Skeletal muscle satellite cell (primary cell): Measurements from ENCODE around the gene TAX1BP1. TPM values are rescaled to one million over a fixed set of nuclear protein-coding genes. Genes with fewer than 3 reads are reported as not detected.

Experiments
- H3K27me3 ChIP-seq: 2 replicates; pipeline ENCODE4 v1.7.0; 2013; ENCODE audit warnings: low read length; ENCODE audit not compliant: control insufficient read depth, insufficient read depth
- H3K36me3 ChIP-seq: 2 replicates; pipeline ENCODE4 v1.7.0; 2013; ENCODE audit warnings: mild to moderate bottlenecking, control low read depth, low read length; ENCODE audit not compliant: insufficient read depth
- H3K4me1 ChIP-seq: 2 replicates; pipeline ENCODE4 v1.7.0; 2013; ENCODE audit warnings: low read length; ENCODE audit not compliant: control insufficient read depth, insufficient read depth
- H3K4me2 ChIP-seq: 2 replicates; pipeline ENCODE4 v1.7.0; 2013; ENCODE audit warnings: mild to moderate bottlenecking, low read length
- H3K4me3 ChIP-seq: 2 replicates; pipeline ENCODE4 v1.7.0; 2013; ENCODE audit warnings: low read length
- H3K9ac ChIP-seq: 2 replicates; pipeline ENCODE4 v1.7.0; 2013; ENCODE audit warnings: mild to moderate bottlenecking, low read depth, low read length, moderate library complexity
- H3K9me3 ChIP-seq: replicated peaks from 2 replicates; pipeline ENCODE4 v1.7.0; 2013; ENCODE audit warnings: mild to moderate bottlenecking, control low read depth, low read length
- total RNA-seq: library from RNA; depleted of rRNA; stranded (reverse); fragments of >200 nt; gene quantifications from 2 replicates; pipeline ENCODE4 v1.2.3, GENCODE V29; 2012; rRNA removed

The TAX1BP1 gene
- 44.3 and 45.6 TPM in 2 replicates for total RNA-seq

DNA sequence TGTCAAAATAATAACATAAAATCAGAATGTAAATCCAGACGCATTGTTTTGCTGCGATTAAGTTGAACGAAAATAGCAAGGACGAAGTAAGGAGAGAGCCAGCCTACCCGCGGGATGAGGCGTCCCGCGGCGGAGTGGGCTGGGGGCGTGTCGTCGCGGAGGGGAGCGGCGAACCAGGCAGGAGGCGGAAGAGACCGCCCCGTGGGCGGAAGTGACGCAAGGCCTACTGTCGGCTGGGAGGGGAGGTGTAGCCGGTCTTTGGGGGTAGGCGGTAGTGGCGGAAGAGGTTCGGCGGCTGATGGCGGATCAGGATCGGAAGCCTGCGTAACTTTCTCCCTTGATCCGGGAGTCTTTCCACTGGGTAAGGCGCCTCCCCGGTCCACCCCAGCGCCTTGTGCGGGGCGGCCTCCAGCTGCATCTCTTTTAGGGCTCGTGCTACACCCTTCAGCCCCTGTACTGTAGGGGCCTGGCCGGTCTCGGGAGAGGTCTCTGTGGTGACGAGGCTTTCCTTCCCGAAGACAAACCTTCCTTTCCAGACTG is at the start of gene TAX1BP1:
TAX1BP1 (plus strand) TSS at position 254 of the 540 bp plus-strand sequence. CDS start 8,363 bp downstream, outside the sequence.
- no peaks in the 10 kb centered on the region for H3K27me3 ChIP-seq
- peaks cover 12% of the 10 kb centered on the region for H3K4me1 ChIP-seq
- H3K36me3 ChIP-seq, result no peaks in the 10 kb centered on the region
- peak within 1 kb of the TSS; percentile 81 for H3K4me2 ChIP-seq
- H3K9ac ChIP-seq, result peak within 1 kb of the TSS; percentile 98
- H3K9me3 ChIP-seq, result no peaks in the 10 kb centered on the region
- H3K4me3 ChIP-seq, result peak within 1 kb of the TSS; percentile 89

DNA sequence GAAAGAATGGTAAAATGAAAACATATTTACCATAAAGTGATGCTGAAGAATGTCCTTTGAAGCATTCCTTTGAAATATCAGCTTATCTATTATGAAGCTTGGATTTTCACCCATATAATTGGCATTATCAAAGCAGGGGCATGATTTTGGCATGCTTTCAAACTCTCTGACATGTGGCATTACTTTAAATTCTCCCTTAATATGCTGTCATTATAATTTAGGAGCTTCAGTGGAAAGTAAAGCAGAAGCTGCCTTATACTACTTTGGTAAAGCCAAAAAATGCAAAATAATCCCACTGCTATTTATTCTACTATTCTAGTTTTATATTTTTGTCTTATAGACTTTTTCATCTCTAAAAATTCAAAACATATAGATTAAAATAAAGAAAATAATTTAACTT is 49.3 kb upstream of the TAX1BP1 start:
- Histone ChIP-seq H3K4me1 (peaks cover 3% of the 10 kb centered on the region), H3K9ac (no peak overlapping the region), H3K36me3 (no peaks in the 10 kb centered on the region), H3K4me3 (no peak overlapping the region), H3K4me2 (no peak overlapping the region), H3K27me3 (no peaks in the 10 kb centered on the region), H3K9me3 (no peaks in the 10 kb centered on the region)

DNA sequence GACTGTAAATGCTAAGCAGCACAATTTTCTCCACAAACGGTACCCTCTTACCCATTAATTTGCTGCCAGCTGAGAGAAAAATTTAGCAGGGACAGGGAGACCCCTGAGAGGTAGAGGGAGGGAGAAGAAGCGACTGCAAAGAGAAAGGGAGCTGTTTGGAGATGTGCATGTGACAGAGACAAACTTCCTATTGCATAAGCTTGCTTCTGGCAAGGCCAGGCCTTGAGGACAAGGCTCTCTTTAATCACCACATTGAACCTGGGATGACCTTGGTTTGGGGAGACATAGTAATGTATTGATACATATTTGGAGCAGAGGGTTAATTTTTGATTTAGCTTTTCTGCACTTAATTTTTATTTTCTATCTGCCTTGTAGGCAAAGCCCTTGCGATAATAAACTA is 46.2 kb upstream of the TAX1BP1 start:
- Histone ChIP-seq H3K9me3 (no peaks in the 10 kb centered on the region), H3K36me3 (no peaks in the 10 kb centered on the region), H3K4me2 (no peak overlapping the region), H3K4me3 (no peak overlapping the region), H3K27me3 (no peaks in the 10 kb centered on the region), H3K9ac (no peak overlapping the region), H3K4me1 (peaks cover 3% of the 10 kb centered on the region)

DNA sequence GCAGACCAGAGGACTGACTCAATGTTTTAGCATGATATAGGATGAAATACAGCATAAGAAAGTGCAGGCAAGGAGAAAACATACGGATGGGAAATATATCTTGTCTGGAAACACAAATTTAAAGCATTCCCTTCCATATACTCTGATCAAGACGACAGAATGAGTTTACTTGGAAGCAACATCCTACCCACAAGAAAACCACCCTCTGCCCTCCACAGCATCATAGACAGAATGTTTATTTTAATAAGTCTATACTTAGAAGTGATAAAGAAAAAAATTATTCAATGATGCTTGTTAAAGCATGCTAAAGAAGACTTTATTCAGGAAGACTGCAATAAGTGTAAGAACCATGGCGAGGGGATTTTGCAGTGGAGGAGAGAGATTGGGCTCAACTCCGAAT is 44.9 kb upstream of the TAX1BP1 start:
- Histone ChIP-seq H3K27me3 (no peaks in the 10 kb centered on the region), H3K4me1 (peaks cover 3% of the 10 kb centered on the region), H3K36me3 (no peaks in the 10 kb centered on the region), H3K4me3 (no peak overlapping the region), H3K4me2 (no peak overlapping the region), H3K9me3 (no peaks in the 10 kb centered on the region), H3K9ac (no peak overlapping the region)

DNA sequence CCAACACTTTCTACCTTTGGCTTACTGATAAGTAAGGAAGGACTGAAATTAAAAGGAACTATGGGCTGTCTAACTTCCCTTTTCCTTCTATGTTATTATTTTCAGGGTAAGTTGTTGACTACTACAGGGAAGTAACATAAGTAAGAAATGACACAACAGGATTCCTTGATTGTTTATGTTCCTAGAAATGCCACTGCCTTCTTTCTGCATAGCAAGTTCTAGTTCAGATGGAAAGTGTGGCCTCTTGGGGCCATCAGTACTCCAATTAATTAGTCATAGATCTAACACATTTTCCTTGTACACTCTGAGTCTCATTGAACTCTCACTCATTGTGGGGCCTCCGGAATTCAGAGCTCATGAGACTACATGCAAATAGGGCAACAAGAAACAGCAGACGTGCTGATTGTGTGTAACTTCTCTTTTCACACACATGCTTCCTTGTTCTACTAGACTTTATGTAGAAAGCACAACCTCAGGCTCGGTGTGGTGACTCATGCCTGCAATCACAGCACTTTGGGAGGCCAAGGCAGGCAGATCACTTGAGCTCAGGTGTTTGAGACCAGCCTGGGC is 42.0 kb upstream of the TAX1BP1 start:
- no peak overlapping the region for H3K4me2 ChIP-seq
- H3K9ac ChIP-seq, result no peak overlapping the region
- H3K36me3 ChIP-seq, result no peaks in the 10 kb centered on the region
- H3K4me3 ChIP-seq, result no peak overlapping the region
- no peaks in the 10 kb centered on the region for H3K9me3 ChIP-seq
- H3K4me1 ChIP-seq, result peaks cover 7% of the 10 kb centered on the region
- no peaks in the 10 kb centered on the region for H3K27me3 ChIP-seq

DNA sequence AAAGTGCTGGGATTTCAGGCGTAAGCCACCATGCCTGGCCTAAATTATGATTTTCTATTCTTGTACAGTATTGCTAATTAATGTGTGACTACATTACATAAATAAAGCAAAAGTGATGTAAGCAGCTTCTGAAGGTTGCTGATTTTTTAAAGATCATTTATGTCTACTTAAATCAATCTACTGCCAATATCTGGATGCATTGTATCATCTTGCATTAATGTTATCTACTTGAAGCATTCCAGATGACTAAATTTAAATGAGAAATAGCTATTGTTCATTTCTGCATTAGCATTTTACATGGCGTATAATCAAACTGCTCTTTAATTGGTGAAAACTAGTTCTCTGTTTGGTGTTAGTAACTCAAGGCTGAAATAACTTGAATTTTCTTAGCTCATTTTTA is 40.2 kb upstream of the TAX1BP1 start:
- no peaks in the 10 kb centered on the region for H3K9me3 ChIP-seq
- no peak overlapping the region for H3K9ac ChIP-seq
- no peak overlapping the region for H3K4me2 ChIP-seq
- H3K4me1 ChIP-seq, result peaks cover 8% of the 10 kb centered on the region
- H3K36me3 ChIP-seq, result no peaks in the 10 kb centered on the region
- no peaks in the 10 kb centered on the region for H3K27me3 ChIP-seq
- H3K4me3 ChIP-seq, result no peak overlapping the region

DNA sequence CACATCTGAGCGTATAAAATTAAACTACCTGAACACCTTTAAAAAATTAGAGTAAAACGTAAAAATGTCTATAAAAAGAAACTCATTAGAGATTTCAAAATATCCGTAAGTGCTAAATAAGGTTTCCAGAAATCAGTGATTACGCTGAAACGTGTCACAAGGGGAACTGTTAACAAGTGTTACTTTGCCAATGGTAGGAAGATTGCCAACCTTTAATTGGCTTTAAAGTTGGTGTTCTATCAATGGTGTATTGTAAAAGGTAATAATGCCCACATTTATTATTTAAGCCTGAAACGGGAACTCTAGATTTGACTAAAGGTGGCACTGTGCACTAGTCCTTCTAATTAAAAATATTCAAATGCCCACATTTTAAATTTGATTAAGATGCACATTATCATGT is 39.5 kb upstream of the TAX1BP1 start:
- Histone ChIP-seq H3K4me3 (no peak overlapping the region), H3K9ac (no peak overlapping the region), H3K4me2 (no peak overlapping the region)

DNA sequence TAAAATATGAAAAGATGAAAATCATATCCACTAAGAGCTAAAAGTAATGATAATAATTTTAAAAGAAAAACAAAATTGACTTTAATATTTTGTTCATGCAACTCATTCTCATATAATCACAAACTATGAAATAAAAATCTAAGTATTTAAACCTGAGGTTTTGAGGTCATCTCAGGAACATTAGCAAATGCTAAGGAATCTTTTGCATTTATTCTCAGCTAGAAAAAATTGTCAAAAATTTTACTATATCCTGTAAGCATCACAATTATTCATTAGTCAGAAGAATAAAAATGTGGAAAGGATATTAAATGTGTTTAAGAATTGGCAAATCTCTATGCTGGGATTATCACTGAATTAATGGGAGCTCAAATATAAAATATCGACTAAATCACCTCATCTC is 36.8 kb upstream of the TAX1BP1 start:
- no peaks in the 10 kb centered on the region for H3K27me3 ChIP-seq
- no peaks in the 10 kb centered on the region for H3K36me3 ChIP-seq
- H3K4me3 ChIP-seq, result no peak overlapping the region
- no peak overlapping the region for H3K9ac ChIP-seq
- H3K4me2 ChIP-seq, result no peak overlapping the region
- H3K9me3 ChIP-seq, result no peaks in the 10 kb centered on the region
- H3K4me1 ChIP-seq, result peaks cover 4% of the 10 kb centered on the region

More for the DNA sequence above, 39.5 kb upstream of the TAX1BP1 start:
- Histone ChIP-seq H3K4me1 (peaks cover 8% of the 10 kb centered on the region), H3K9me3 (no peaks in the 10 kb centered on the region), H3K36me3 (no peaks in the 10 kb centered on the region), H3K27me3 (no peaks in the 10 kb centered on the region)

DNA sequence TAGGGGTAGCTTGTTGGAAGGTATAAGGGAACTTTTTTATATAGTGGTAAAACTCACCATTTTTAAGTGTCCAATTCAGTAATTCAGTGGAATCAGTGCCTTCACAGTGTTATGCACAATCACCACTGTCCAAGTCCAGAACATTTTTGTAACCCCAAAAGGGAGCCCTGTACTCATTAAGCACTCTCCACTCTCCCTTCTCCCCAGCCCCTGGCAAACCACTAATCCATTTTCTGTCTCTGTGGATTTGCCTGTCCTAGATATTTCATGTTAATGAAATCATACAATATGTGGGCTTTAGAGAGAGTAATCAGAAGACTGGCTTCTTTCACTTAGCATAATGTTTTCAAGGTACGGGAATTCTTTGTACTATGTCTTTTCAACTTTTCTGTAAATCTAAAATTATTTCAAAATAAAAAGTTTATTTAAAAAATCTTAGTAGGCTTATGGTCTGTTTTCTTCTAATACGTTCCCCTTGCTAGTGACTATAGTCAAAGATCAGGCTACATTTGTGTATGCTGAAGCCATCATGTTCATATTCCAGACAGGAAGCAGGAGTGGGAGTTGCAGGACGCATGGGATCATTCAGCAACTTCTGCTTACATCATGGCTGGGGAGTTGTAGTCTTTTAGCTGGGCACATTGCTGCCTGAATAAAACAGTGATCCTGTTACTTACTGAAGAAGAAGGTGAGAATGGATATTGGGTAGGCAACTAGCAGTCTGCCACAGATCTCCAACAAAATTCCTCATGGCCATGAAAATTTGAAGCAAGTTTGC is 35.4 kb upstream of the TAX1BP1 start:
- H3K36me3 ChIP-seq, result no peaks in the 10 kb centered on the region
- H3K4me1 ChIP-seq, result peaks cover 15% of the 10 kb centered on the region
- no peaks in the 10 kb centered on the region for H3K27me3 ChIP-seq
- no peak overlapping the region for H3K4me2 ChIP-seq
- H3K4me3 ChIP-seq, result no peak overlapping the region
- H3K9me3 ChIP-seq, result no peaks in the 10 kb centered on the region
- H3K9ac ChIP-seq, result no peak overlapping the region

DNA sequence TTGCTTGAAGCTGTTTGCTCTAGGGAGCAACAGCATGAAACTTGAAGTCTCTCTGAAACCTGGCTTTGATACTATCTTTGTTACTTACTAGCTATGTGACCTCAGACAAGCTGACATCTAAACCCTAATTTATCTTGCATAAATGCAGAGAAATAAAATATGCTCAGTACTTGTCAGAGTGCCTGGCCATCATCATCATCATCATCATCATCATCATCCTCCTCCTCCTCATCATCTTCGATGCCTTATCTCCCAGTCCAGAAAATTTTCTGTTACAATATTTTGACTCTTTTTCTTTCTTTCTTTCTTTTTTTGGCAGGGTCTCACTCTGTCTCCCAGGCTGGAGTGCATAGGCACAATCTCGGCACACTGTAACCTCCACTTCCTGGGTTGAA is 34.8 kb upstream of the TAX1BP1 start:
- H3K4me3 ChIP-seq, result no peak overlapping the region
- H3K4me1 ChIP-seq, result peaks cover 16% of the 10 kb centered on the region
- H3K36me3 ChIP-seq, result no peaks in the 10 kb centered on the region
- no peaks in the 10 kb centered on the region for H3K9me3 ChIP-seq
- no peak overlapping the region for H3K9ac ChIP-seq
- no peak overlapping the region for H3K4me2 ChIP-seq
- no peaks in the 10 kb centered on the region for H3K27me3 ChIP-seq

DNA sequence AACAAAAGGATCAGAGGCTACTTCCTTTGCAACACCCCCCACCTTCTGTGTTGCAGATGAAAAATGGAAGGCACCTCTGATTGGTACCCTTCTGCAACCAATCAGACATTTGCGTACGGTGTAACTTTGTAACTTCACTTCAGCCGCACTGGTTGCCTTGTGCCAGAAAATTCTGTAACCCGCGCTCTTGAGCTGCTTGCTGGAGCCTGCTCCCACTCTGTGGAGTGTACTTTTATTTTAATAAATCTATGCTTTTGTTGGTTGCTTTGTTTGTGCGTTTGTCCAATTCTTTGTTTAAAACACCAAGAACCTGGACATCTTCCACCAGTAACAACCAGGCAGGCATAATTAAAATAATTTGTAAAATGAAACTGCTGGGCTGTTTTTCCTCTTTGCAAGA is 31.5 kb upstream of the TAX1BP1 start:
- Histone ChIP-seq H3K27me3 (no peaks in the 10 kb centered on the region), H3K9ac (no peak overlapping the region), H3K4me1 (peaks cover 12% of the 10 kb centered on the region), H3K4me2 (no peak overlapping the region), H3K36me3 (no peaks in the 10 kb centered on the region), H3K9me3 (no peaks in the 10 kb centered on the region), H3K4me3 (no peak overlapping the region)
